Pancreas (tissue), 10 donors: Measurements from ENCODE around the gene MYOG. TPM values are rescaled to one million over a fixed set of nuclear protein-coding genes. Genes with fewer than 3 reads are reported as not detected.

Experiments used
- ATAC-seq, 4 donors: fragments of 200-7000 bp; cut with Tn5 transposase; one replicate each; pipeline versions ENCODE4 v1.8.0 to v1.9.1; 2020; ENCODE audit warnings: mild to moderate bottlenecking in 4 of 4, moderate library complexity in 4 of 4
- DNase-seq, 6 donors: peaks; one replicate each; pipeline ENCODE4 v3.0.0-alpha.2; 2020
- FAIRE-seq: peaks from 2 replicates; lab custom pipeline; 2012; peaks lifted over from hg19 to GRCh38; lab: Jason Lieb, UNC
- H3K27ac ChIP-seq, 4 donors: fragments of 200-600 bp; sonication (generic); 1 replicate in 3 of 4; 2 replicates in 1 of 4; pipeline versions ENCODE4 v1.5.0 to v1.8.0; 2020
- H3K27me3 ChIP-seq, 4 donors: fragments of 200-600 bp; one replicate each; pipeline ENCODE4 v1.8.0; 2021
- H3K36me3 ChIP-seq, 3 donors: fragments of 200-600 bp; sonication (generic) in 1 of 3; one replicate each; pipeline versions ENCODE4 v1.5.0 to v1.8.0; 2020 to 2021
- H3K4me1 ChIP-seq, 3 donors: fragments of 200-600 bp; one replicate each; pipeline ENCODE4 v1.8.0; 2021
- H3K4me3 ChIP-seq, 4 donors: fragments of 200-600 bp; sonication (generic) in 2 of 4; one replicate each; pipeline versions ENCODE4 v1.5.0 to v1.8.0; 2020 to 2021
- H3K9me3 ChIP-seq, 4 donors: fragments of 200-600 bp; one replicate each; pipeline ENCODE4 v1.8.0; 2021
- WGBS, 2 donors: extraction: QIAGEN DNeasy Blood & Tissue Kit; methylation state at CpG; one replicate each; pipeline ENCODE4 v1.1.7; 2013; 5-methylcytosine and 5-hydroxymethylcytosine counted together
- intact Hi-C, 3 donors: fragments of 100-400 bp; cut with DNase I; formaldehyde crosslinking; loops; one replicate each; pipeline versions ENCODE4 v1.11.1 to v1.14.2; 2022
- polyA plus RNA-seq, 2 donors: library from polyadenylated mRNA; stranded (reverse); fragments of 200-250 nt; gene quantifications; one replicate each; pipeline ENCODE4 v1.2.3, GENCODE V29; 2013
- total RNA-seq, 6 donors: library from RNA; stranded (reverse); fragmentation: NEBNext Ultra II Directional in 4 of 6; extraction: Animal tissue kit (Norgen Biotek cat#: 25700) in 4 of 6; gene quantifications; one replicate each; pipeline versions ENCODE4 v1.2.1 to v1.2.4, GENCODE V29; 2021 to 2023
- TF ChIP-seq, protein P1 (sequence below), 4 donors: fragments of 200-600 bp; sonication (generic) in 3 of 4; IDR thresholded peaks; one replicate each; pipeline versions ENCODE4 v1.5.0 to v1.8.0; 2021; ENCODE audit warnings: antibody characterized with exemption in 4 of 4
- donor health status: healthy with polysubstance abuse.
- donor health status: DM: no; HTN: no; CAD: no; lungs with moderate emphysema.
- donor health status: DM: no; HTN: no; CAD: no.
- donor health status: control.
- donor health status: control.
- donor health status: Bipolar disorder and iron deficiency.
- donor health status: DM: yes; HTN: yes; CAD: no.
- donor health status: DM: no; HTN: no; CAD: no.
- donor health status: DM: no; HTN: no; CAD: no.
- donor health status: DM: yes; HTN: yes; CAD: no.

MYOG gene
- total and polyA plus RNA-seq, 8 donors: 0.07 TPM; not detected in 7

DNA sequence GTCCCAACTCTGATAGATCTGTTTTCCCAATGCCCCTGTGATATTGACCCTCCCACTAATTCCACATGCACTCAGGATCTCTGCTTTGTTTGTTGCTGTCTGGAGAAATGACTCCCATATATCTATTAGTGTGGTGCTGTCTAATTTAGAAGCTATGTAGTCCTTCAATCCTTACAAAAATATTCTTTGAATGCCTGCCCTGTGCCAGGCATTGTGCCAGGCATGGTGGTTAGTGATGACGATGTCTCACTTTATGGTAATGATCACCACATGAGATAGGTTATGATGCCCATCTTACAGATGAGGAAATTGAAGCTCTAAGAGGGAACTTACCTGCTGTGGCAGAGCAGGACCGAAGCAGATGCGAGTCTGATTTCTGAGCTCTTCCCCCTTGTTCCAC lies 12.9 kb downstream of the MYOG start:
- H3K4me1 ChIP-seq: peaks cover 0 to 7% (median 0%) of the 10 kb centered on the region in 3 donors
- WGBS, 2 donors: 60 to 89% methylated on average over 3 of the region's 3 CpGs
- no peaks in the 10 kb centered on the region for H3K9me3 ChIP-seq
- H3K36me3 ChIP-seq: no peaks in the 10 kb centered on the region
- intact Hi-C loops: no loop called here
- no peak for ATAC-seq
- no peak overlapping the region for H3K27ac ChIP-seq
- DNase-seq: no peak
- no peak for FAIRE-seq
- peaks cover 0 to 7% (median 0%) of the 10 kb centered on the region in 4 donors for H3K27me3 ChIP-seq
- TF ChIP-seq, protein P1, sequence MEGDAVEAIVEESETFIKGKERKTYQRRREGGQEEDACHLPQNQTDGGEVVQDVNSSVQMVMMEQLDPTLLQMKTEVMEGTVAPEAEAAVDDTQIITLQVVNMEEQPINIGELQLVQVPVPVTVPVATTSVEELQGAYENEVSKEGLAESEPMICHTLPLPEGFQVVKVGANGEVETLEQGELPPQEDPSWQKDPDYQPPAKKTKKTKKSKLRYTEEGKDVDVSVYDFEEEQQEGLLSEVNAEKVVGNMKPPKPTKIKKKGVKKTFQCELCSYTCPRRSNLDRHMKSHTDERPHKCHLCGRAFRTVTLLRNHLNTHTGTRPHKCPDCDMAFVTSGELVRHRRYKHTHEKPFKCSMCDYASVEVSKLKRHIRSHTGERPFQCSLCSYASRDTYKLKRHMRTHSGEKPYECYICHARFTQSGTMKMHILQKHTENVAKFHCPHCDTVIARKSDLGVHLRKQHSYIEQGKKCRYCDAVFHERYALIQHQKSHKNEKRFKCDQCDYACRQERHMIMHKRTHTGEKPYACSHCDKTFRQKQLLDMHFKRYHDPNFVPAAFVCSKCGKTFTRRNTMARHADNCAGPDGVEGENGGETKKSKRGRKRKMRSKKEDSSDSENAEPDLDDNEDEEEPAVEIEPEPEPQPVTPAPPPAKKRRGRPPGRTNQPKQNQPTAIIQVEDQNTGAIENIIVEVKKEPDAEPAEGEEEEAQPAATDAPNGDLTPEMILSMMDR (IDR thresholded peaks at IDR 0.05): no peak
- no peak overlapping the region for H3K4me3 ChIP-seq

GRCh38 chr1:203072002-203072602 lies 13.7 kb downstream of the MYOG start:
- TF ChIP-seq, protein P1 (IDR thresholded peaks at IDR 0.05): no peak
- Histone ChIP-seq H3K9me3 (no peaks in the 10 kb centered on the region), H3K27me3 (peaks cover 0 to 4% (median 0%) of the 10 kb centered on the region in 4 donors), H3K4me3 (no peak overlapping the region), H3K36me3 (no peaks in the 10 kb centered on the region), H3K27ac (no peak overlapping the region), H3K4me1 (peaks cover 0 to 7% (median 0%) of the 10 kb centered on the region in 3 donors)
- intact Hi-C loops: no loop called here
- DNase-seq: no peak
- ATAC-seq: no peak
- no peak for FAIRE-seq
- 81 to 87% methylated on average over 7 of the region's 7 CpGs for WGBS, 2 donors

GRCh38 chr1:203069030-203069747 lies 16.6 kb downstream of the MYOG start:
- peak in 2 of 4 donors; percentile 46 to 54 for ATAC-seq
- H3K4me3 ChIP-seq: no peak overlapping the region
- H3K27me3 ChIP-seq: no peaks in the 10 kb centered on the region
- FAIRE-seq: no peak
- H3K4me1 ChIP-seq: peaks cover 0 to 7% (median 0%) of the 10 kb centered on the region in 3 donors
- WGBS, 2 donors: 38 to 40% methylated on average over 4 of the region's 4 CpGs
- H3K9me3 ChIP-seq: no peaks in the 10 kb centered on the region
- H3K27ac ChIP-seq: no peak overlapping the region
- TF ChIP-seq, protein P1 (IDR thresholded peaks at IDR 0.05): no peak
- no peak for DNase-seq
- no peaks in the 10 kb centered on the region for H3K36me3 ChIP-seq
- intact Hi-C loops: no loop called here

- no peak for DNase-seq
- no peaks in the 10 kb centered on the region for H3K9me3 ChIP-seq
- H3K4me3 ChIP-seq: no peak overlapping the region
- no peak for ATAC-seq
- no peaks in the 10 kb centered on the region for H3K36me3 ChIP-seq
- H3K27me3 ChIP-seq: no peaks in the 10 kb centered on the region
- H3K4me1 ChIP-seq: peaks cover 0 to 7% (median 0%) of the 10 kb centered on the region in 3 donors
- no peak for FAIRE-seq
- 77 to 85% methylated on average over 3 of the region's 3 CpGs for WGBS, 2 donors
- no peak overlapping the region for H3K27ac ChIP-seq
- TF ChIP-seq, protein P1 (IDR thresholded peaks at IDR 0.05): no peak
- intact Hi-C loops: no loop called here
Observed at GRCh38 chr1:203066965-203067364, 18.8 kb downstream of the MYOG start.

GRCh38 chr1:203065986-203066385 lies 19.8 kb downstream of the MYOG start:
- H3K9me3 ChIP-seq: no peaks in the 10 kb centered on the region
- no peaks in the 10 kb centered on the region for H3K36me3 ChIP-seq
- intact Hi-C loops: no loop called here
- H3K4me1 ChIP-seq: peaks cover 0 to 7% (median 0%) of the 10 kb centered on the region in 3 donors
- H3K27ac ChIP-seq: no peak overlapping the region
- TF ChIP-seq, protein P1 (IDR thresholded peaks at IDR 0.05): no peak
- H3K27me3 ChIP-seq: no peaks in the 10 kb centered on the region
- 69 to 100% methylated on average over 2 of the region's 2 CpGs for WGBS, 2 donors
- H3K4me3 ChIP-seq: no peak overlapping the region
- FAIRE-seq: no peak
- DNase-seq: no peak
- no peak for ATAC-seq
